Measurements from ENCODE around the gene SLC51A. TPM values are rescaled to one million over a fixed set of nuclear protein-coding genes. Genes with fewer than 3 reads are reported as not detected.
"Not testable (repeated sequence)": the region's sequence is repeated elsewhere in the genome, so short reads cannot be mapped to it uniquely, and the experiment has no call there.

SLC51A gene
- total RNA-seq, 1 donor from 2014 or later = not detected

DNA sequence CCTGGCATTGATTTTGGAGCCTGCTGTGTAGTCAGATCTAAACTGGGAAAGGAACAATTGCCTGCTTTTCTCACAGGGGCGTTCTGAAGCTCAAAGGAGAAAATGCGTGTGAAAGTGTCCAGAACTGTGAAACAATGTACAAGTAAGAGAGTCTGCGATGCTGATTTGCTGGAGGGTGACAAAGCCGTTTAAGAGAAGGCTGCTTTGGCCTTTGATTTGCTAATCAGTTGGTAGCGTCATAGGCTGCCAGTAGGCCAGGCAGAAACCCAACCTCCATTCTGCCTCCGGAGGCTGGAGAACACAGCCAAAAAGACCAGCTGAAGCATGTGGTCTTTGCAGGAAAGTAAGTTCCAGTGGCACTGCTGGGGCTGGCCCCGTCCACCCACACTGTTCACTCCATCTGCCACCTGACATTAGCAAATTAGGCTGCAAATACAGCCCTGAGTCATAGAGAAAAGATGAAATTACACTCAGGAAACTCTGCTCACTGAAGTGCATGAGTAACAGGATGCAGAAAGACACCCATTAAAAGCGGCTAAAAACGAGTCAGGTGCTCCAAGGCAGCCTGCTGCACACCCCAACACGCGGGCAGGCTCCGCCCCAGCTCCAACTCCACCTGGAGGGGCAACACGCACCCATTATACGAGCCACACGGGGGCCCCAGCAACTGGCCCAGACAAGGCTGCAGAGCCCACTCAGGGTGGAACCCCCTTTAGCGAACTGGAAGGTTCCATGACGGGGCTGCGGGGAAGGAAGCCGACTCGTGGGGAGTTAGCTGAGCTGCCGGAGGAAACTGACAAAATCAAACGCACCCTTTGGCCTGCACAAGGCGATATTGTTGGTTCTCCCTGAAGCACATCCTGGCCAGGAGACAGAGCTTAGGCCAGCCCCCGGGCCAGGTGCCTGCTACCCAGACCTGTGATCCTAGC, 36.7 kb upstream of the SLC51A start:
- H3K4me2 ChIP-seq (ENCODE audit: low read length) = peak overlapping the region; percentile 75
- H3K36me3 ChIP-seq (ENCODE audit: insufficient read depth, low read length) = no peaks in the 10 kb centered on the region
- no peak for TF ChIP-seq CTCF (IDR thresholded peaks at IDR 0.05; ENCODE audit: insufficient read depth, low read depth, low read length)
- no peak for TF ChIP-seq EZH2 (IDR thresholded peaks at IDR 0.05; ENCODE audit: insufficient read depth, low read length)
- peak overlapping the region; percentile 21 for H3K27ac ChIP-seq (ENCODE audit: low read depth, low read length)
- peaks cover 8% of the 10 kb centered on the region for H3K4me1 Mint-ChIP-seq (ENCODE audit: low read depth, unreplicated experiment)
- peak overlapping the region; percentile 67 for H2AFZ ChIP-seq (ENCODE audit: low read depth, low read length)
- no peaks in the 10 kb centered on the region for H4K20me1 ChIP-seq (ENCODE audit: insufficient read depth, low read length)
- H3K9me3 ChIP-seq (ENCODE audit: insufficient read depth, low read depth, low read length) = no peaks in the 10 kb centered on the region
- peak overlapping the region; percentile 24 for H3K4me3 ChIP-seq (ENCODE audit: insufficient read depth, low read depth, low read length)
- H3K4me1 ChIP-seq (ENCODE audit: insufficient read depth, low read length) = peaks cover 10% of the 10 kb centered on the region
- no peak overlapping the region for H3K27ac Mint-ChIP-seq (ENCODE audit: unreplicated experiment)
- peaks cover 5% of the 10 kb centered on the region for H3K27me3 Mint-ChIP-seq (ENCODE audit: low read depth, unreplicated experiment)
- no peak overlapping the region for H3K9ac ChIP-seq (ENCODE audit: low read length)
- DNase-seq (ENCODE audit: low read depth) = peak; percentile 93
- H3K9me3 Mint-ChIP-seq (ENCODE audit: unreplicated experiment) = no peaks in the 10 kb centered on the region
- no peak overlapping the region for H3K4me3 Mint-ChIP-seq (ENCODE audit: unreplicated experiment)
- no peaks in the 10 kb centered on the region for H3K79me2 ChIP-seq (ENCODE audit: insufficient read depth, low read length)
- H3K27me3 ChIP-seq (ENCODE audit: insufficient read depth, low read length) = no peaks in the 10 kb centered on the region
- FAIRE-seq = no peak
- no peaks in the 10 kb centered on the region for H3K36me3 Mint-ChIP-seq (ENCODE audit: low read depth, unreplicated experiment)

- no peak for DNase-seq (ENCODE audit: low read depth)
- Mint-ChIP-seq H3K4me1 (ENCODE audit: low read depth, unreplicated experiment) (peaks cover 8% of the 10 kb centered on the region), H3K36me3 (ENCODE audit: low read depth, unreplicated experiment) (no peaks in the 10 kb centered on the region), H3K4me3 (ENCODE audit: unreplicated experiment) (no peak overlapping the region), H3K27ac (ENCODE audit: unreplicated experiment) (no peak overlapping the region), H3K27me3 (ENCODE audit: low read depth, unreplicated experiment) (peaks cover 4% of the 10 kb centered on the region), H3K9me3 (ENCODE audit: unreplicated experiment) (peaks cover 1% of the 10 kb centered on the region)
- Histone ChIP-seq H4K20me1 (ENCODE audit: insufficient read depth, low read length) (no peaks in the 10 kb centered on the region), H3K9me3 (ENCODE audit: insufficient read depth, low read depth, low read length) (no peaks in the 10 kb centered on the region), H3K27me3 (ENCODE audit: insufficient read depth, low read length) (no peaks in the 10 kb centered on the region), H3K9ac (ENCODE audit: low read length) (no peak overlapping the region), H2AFZ (ENCODE audit: low read depth, low read length) (peak overlapping the region; percentile 67), H3K4me2 (ENCODE audit: low read length) (peak overlapping the region; percentile 75), H3K4me1 (ENCODE audit: insufficient read depth, low read length) (peaks cover 10% of the 10 kb centered on the region), H3K27ac (ENCODE audit: low read depth, low read length) (no peak overlapping the region), H3K79me2 (ENCODE audit: insufficient read depth, low read length) (no peaks in the 10 kb centered on the region), H3K36me3 (ENCODE audit: insufficient read depth, low read length) (no peaks in the 10 kb centered on the region), H3K4me3 (ENCODE audit: insufficient read depth, low read depth, low read length) (no peak overlapping the region)
- TF ChIP-seq EZH2 (IDR thresholded peaks at IDR 0.05; ENCODE audit: insufficient read depth, low read length) (no peak), CTCF (IDR thresholded peaks at IDR 0.05; ENCODE audit: insufficient read depth, low read depth, low read length) (no peak)
- no peak for FAIRE-seq
Measured at GRCh38 chr3:196180346-196180745, 36.0 kb upstream of the SLC51A start.

DNA sequence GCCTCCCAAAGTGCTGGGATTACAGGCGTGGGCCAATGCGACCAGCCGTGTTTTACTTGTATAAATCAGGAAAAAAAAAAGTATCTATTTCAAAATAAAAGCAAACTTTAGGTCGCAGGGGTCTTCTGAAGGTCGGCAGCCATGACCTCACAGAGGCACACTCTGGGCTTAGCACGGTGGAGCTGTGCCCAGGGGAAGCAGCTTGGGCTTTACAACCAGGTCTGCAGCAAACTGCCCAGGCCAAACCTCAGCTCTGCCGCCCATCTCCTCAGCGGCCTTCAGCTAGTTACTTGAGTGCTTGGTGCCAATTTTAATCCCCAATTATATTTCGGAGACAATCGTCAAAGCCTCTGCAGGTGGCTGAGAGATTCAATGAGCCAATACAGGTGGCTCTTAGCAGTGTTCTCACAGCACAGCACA, 35.2 kb upstream of the SLC51A start:
- no peak for DNase-seq (ENCODE audit: low read depth)
- no peaks in the 10 kb centered on the region for H3K9me3 ChIP-seq (ENCODE audit: insufficient read depth, low read depth, low read length)
- Mint-ChIP-seq H3K4me3 (ENCODE audit: unreplicated experiment) (no peak overlapping the region), H3K27ac (ENCODE audit: unreplicated experiment) (no peak overlapping the region), H3K36me3 (ENCODE audit: low read depth, unreplicated experiment) (no peaks in the 10 kb centered on the region), H3K4me1 (ENCODE audit: low read depth, unreplicated experiment) (peaks cover 8% of the 10 kb centered on the region), H3K27me3 (ENCODE audit: low read depth, unreplicated experiment) (peaks cover 4% of the 10 kb centered on the region), H3K9me3 (ENCODE audit: unreplicated experiment) (peaks cover 2% of the 10 kb centered on the region)
- no peaks in the 10 kb centered on the region for H3K36me3 ChIP-seq (ENCODE audit: insufficient read depth, low read length)
- H3K79me2 ChIP-seq (ENCODE audit: insufficient read depth, low read length) = no peaks in the 10 kb centered on the region
- FAIRE-seq = no peak
- H3K4me3 ChIP-seq (ENCODE audit: insufficient read depth, low read depth, low read length) = no peak overlapping the region
- H3K4me1 ChIP-seq (ENCODE audit: insufficient read depth, low read length) = peaks cover 10% of the 10 kb centered on the region
- no peaks in the 10 kb centered on the region for H3K27me3 ChIP-seq (ENCODE audit: insufficient read depth, low read length)
- TF ChIP-seq EZH2 (IDR thresholded peaks at IDR 0.05; ENCODE audit: insufficient read depth, low read length) = no peak
- TF ChIP-seq CTCF (IDR thresholded peaks at IDR 0.05; ENCODE audit: insufficient read depth, low read depth, low read length) = no peak
- H3K27ac ChIP-seq (ENCODE audit: low read depth, low read length) = no peak overlapping the region
- H3K4me2 ChIP-seq (ENCODE audit: low read length) = no peak overlapping the region
- no peak overlapping the region for H3K9ac ChIP-seq (ENCODE audit: low read length)
- H2AFZ ChIP-seq (ENCODE audit: low read depth, low read length) = no peak overlapping the region
- no peaks in the 10 kb centered on the region for H4K20me1 ChIP-seq (ENCODE audit: insufficient read depth, low read length)

DNA sequence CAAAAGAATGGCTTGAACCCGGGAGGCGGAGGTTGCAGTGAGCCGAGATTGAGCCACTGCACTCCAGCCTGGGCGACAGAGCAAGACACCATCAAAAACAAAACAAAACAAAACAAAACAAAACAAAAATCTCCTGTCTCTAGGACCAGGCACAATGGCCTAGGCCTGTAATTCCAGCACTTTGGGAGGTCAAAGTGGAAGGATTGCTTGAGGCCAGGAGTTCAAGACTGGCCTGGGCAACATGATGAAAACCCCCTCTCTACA, 32.2 kb upstream of the SLC51A start:
- not testable (repeated sequence) for H3K36me3 Mint-ChIP-seq (ENCODE audit: low read depth, unreplicated experiment); H3K9ac ChIP-seq (ENCODE audit: low read length); H3K4me2 ChIP-seq (ENCODE audit: low read length); H3K4me1 Mint-ChIP-seq (ENCODE audit: low read depth, unreplicated experiment); H3K27me3 ChIP-seq (ENCODE audit: insufficient read depth, low read length); H3K9me3 ChIP-seq (ENCODE audit: insufficient read depth, low read depth, low read length); H3K79me2 ChIP-seq (ENCODE audit: insufficient read depth, low read length); H3K9me3 Mint-ChIP-seq (ENCODE audit: unreplicated experiment); H3K27ac Mint-ChIP-seq (ENCODE audit: unreplicated experiment); H4K20me1 ChIP-seq (ENCODE audit: insufficient read depth, low read length); FAIRE-seq; H3K27me3 Mint-ChIP-seq (ENCODE audit: low read depth, unreplicated experiment); H2AFZ ChIP-seq (ENCODE audit: low read depth, low read length); DNase-seq (ENCODE audit: low read depth); H3K4me3 ChIP-seq (ENCODE audit: insufficient read depth, low read depth, low read length); H3K4me3 Mint-ChIP-seq (ENCODE audit: unreplicated experiment); H3K4me1 ChIP-seq (ENCODE audit: insufficient read depth, low read length); H3K36me3 ChIP-seq (ENCODE audit: insufficient read depth, low read length); H3K27ac ChIP-seq (ENCODE audit: low read depth, low read length)

Data from astrocyte (in vitro differentiated cells and primary cell).